ENCODE results near the gene KBTBD8. TPM values are rescaled to one million over a fixed set of nuclear protein-coding genes. Genes with fewer than 3 reads are reported as not detected.

The KBTBD8 gene
- total RNA-seq, 1 donor from 2014 or later: 1.6 TPM

GRCh38 chr3:66989860-66990696, 8.0 kb upstream of the KBTBD8 start:
- FAIRE-seq: no peak
- TF ChIP-seq CTCF (IDR thresholded peaks at IDR 0.05; ENCODE audit: insufficient read depth, low read length, severe bottlenecking): peak; percentile 18
- no peak for DNase-seq (ENCODE audit: low read depth)
- H3K27me3 ChIP-seq (ENCODE audit: control insufficient read depth, insufficient read depth, low read length): no peaks in the 10 kb centered on the region
- H3K4me3 ChIP-seq (ENCODE audit: low read depth, low read length): no peak overlapping the region
- no peaks in the 10 kb centered on the region for H3K36me3 ChIP-seq (ENCODE audit: control insufficient read depth, insufficient read depth, low read length)

GRCh38 chr3:66991459-66991858, 6.6 kb upstream of the KBTBD8 start:
- DNase-seq (ENCODE audit: low read depth) (peak; percentile 92), FAIRE-seq (no peak)
- TF ChIP-seq CTCF (IDR thresholded peaks at IDR 0.05; ENCODE audit: insufficient read depth, low read length, severe bottlenecking): no peak
- no peaks in the 10 kb centered on the region for H3K36me3 ChIP-seq (ENCODE audit: control insufficient read depth, insufficient read depth, low read length)
- H3K27me3 ChIP-seq (ENCODE audit: control insufficient read depth, insufficient read depth, low read length): no peaks in the 10 kb centered on the region
- no peak overlapping the region for H3K4me3 ChIP-seq (ENCODE audit: low read depth, low read length)

GRCh38 chr3:66993082-66993481, 5.0 kb upstream of the KBTBD8 start:
- no peak overlapping the region for H3K4me3 ChIP-seq (ENCODE audit: low read depth, low read length)
- no peaks in the 10 kb centered on the region for H3K27me3 ChIP-seq (ENCODE audit: control insufficient read depth, insufficient read depth, low read length)
- TF ChIP-seq CTCF (IDR thresholded peaks at IDR 0.05; ENCODE audit: insufficient read depth, low read length, severe bottlenecking): no peak
- FAIRE-seq: no peak
- DNase-seq (ENCODE audit: low read depth): no peak
- H3K36me3 ChIP-seq (ENCODE audit: control insufficient read depth, insufficient read depth, low read length): no peaks in the 10 kb centered on the region

- Histone ChIP-seq H3K27me3 (ENCODE audit: control insufficient read depth, insufficient read depth, low read length) (no peaks in the 10 kb centered on the region), H3K4me3 (ENCODE audit: low read depth, low read length) (no peak overlapping the region), H3K36me3 (ENCODE audit: control insufficient read depth, insufficient read depth, low read length) (no peaks in the 10 kb centered on the region)
- FAIRE-seq (no peak), DNase-seq (ENCODE audit: low read depth) (no peak)
- TF ChIP-seq CTCF (IDR thresholded peaks at IDR 0.05; ENCODE audit: insufficient read depth, low read length, severe bottlenecking): no peak
Measured at GRCh38 chr3:66994588-66994987, 3.5 kb upstream of the KBTBD8 start.

GRCh38 chr3:66996696-66997095, 1.4 kb upstream of the KBTBD8 start:
- Histone ChIP-seq H3K27me3 (ENCODE audit: control insufficient read depth, insufficient read depth, low read length) (no peaks in the 10 kb centered on the region), H3K36me3 (ENCODE audit: control insufficient read depth, insufficient read depth, low read length) (no peaks in the 10 kb centered on the region), H3K4me3 (ENCODE audit: low read depth, low read length) (no peak overlapping the region)
- TF ChIP-seq CTCF (IDR thresholded peaks at IDR 0.05; ENCODE audit: insufficient read depth, low read length, severe bottlenecking): no peak
- DNase-seq (ENCODE audit: low read depth) (no peak), FAIRE-seq (no peak)

All from bronchial epithelial cell (primary cell).